HL-60 (cell line): ENCODE data around the gene PDCD7.

Experiments
- GABPA ChIP-seq: IDR thresholded peaks from 2 replicates; pipeline ENCODE4 v1.6.1; 2012; ENCODE audit warnings: low read depth
- POLR2AphosphoS5 ChIP-seq: IDR thresholded peaks from 2 replicates; pipeline ENCODE4 v1.6.1; 2012; ENCODE audit warnings: low read depth
- SPI1 ChIP-seq: IDR thresholded peaks from 2 replicates; pipeline ENCODE4 v1.6.1; 2012; ENCODE audit warnings: low read depth, mild to moderate bottlenecking, borderline replicate concordance
- TF ChIP-seq, protein P1 (sequence below): IDR thresholded peaks from one replicate; pipeline ENCODE4 v1.5.1; 2011; ENCODE audit warnings: low read length, control low read depth, inconsistent platforms; ENCODE audit not compliant: insufficient read depth
- TF ChIP-seq, protein P2 (sequence below): IDR thresholded peaks from 2 replicates; pipeline ENCODE4 v1.6.1; 2012; ENCODE audit warnings: low read depth; ENCODE audit not compliant: insufficient replicate concordance

DNA sequence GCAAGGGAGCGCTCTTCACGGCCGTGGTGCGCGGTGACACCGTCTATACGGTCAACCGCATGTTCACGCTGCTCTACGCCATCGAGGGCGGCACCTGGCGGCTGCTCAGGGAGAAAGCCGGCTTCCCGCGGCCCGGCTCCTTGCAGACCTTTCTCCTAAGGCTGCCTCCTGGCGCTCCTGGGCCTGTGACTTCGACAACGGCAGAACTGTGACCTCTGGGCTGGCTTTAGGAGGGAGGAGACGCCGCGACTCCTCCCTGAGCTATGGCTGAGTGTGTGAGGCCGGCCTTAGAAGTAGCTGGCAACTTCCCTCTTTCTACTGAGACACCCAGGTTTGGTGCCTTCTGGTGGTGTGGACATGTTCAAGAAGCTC lies 55.6 kb downstream of the PDCD7 start:
- TF ChIP-seq, protein P1, sequence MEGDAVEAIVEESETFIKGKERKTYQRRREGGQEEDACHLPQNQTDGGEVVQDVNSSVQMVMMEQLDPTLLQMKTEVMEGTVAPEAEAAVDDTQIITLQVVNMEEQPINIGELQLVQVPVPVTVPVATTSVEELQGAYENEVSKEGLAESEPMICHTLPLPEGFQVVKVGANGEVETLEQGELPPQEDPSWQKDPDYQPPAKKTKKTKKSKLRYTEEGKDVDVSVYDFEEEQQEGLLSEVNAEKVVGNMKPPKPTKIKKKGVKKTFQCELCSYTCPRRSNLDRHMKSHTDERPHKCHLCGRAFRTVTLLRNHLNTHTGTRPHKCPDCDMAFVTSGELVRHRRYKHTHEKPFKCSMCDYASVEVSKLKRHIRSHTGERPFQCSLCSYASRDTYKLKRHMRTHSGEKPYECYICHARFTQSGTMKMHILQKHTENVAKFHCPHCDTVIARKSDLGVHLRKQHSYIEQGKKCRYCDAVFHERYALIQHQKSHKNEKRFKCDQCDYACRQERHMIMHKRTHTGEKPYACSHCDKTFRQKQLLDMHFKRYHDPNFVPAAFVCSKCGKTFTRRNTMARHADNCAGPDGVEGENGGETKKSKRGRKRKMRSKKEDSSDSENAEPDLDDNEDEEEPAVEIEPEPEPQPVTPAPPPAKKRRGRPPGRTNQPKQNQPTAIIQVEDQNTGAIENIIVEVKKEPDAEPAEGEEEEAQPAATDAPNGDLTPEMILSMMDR = no peak
- TF ChIP-seq, protein P2, sequence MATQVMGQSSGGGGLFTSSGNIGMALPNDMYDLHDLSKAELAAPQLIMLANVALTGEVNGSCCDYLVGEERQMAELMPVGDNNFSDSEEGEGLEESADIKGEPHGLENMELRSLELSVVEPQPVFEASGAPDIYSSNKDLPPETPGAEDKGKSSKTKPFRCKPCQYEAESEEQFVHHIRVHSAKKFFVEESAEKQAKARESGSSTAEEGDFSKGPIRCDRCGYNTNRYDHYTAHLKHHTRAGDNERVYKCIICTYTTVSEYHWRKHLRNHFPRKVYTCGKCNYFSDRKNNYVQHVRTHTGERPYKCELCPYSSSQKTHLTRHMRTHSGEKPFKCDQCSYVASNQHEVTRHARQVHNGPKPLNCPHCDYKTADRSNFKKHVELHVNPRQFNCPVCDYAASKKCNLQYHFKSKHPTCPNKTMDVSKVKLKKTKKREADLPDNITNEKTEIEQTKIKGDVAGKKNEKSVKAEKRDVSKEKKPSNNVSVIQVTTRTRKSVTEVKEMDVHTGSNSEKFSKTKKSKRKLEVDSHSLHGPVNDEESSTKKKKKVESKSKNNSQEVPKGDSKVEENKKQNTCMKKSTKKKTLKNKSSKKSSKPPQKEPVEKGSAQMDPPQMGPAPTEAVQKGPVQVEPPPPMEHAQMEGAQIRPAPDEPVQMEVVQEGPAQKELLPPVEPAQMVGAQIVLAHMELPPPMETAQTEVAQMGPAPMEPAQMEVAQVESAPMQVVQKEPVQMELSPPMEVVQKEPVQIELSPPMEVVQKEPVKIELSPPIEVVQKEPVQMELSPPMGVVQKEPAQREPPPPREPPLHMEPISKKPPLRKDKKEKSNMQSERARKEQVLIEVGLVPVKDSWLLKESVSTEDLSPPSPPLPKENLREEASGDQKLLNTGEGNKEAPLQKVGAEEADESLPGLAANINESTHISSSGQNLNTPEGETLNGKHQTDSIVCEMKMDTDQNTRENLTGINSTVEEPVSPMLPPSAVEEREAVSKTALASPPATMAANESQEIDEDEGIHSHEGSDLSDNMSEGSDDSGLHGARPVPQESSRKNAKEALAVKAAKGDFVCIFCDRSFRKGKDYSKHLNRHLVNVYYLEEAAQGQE = no peak
- TF ChIP-seq POLR2AphosphoS5 (no peak), GABPA (no peak), SPI1 (no peak)
